ENCODE data around the gene PAX8. TPM values are rescaled to one million over a fixed set of nuclear protein-coding genes. Genes with fewer than 3 reads are reported as not detected.

PAX8 gene
- total and polyA plus RNA-seq, 2 of the 13 experiments (the other 11 are each of a cell fraction or from before 2014, with no cell fraction given): 1.5 to 8.8 TPM

- TF ChIP-seq, protein P1, sequence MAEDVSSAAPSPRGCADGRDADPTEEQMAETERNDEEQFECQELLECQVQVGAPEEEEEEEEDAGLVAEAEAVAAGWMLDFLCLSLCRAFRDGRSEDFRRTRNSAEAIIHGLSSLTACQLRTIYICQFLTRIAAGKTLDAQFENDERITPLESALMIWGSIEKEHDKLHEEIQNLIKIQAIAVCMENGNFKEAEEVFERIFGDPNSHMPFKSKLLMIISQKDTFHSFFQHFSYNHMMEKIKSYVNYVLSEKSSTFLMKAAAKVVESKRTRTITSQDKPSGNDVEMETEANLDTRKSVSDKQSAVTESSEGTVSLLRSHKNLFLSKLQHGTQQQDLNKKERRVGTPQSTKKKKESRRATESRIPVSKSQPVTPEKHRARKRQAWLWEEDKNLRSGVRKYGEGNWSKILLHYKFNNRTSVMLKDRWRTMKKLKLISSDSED (CRISPR knock-in tag; IDR thresholded peaks at IDR 0.05): no peak
- TF ChIP-seq NR2F1 (CRISPR knock-in tag; IDR thresholded peaks at IDR 0.05) (no peak), MXI1 (IDR thresholded peaks at IDR 0.05; ENCODE audit: borderline replicate concordance, low read depth, low read length) (no peak), GATAD2A (CRISPR knock-in tag; IDR thresholded peaks at IDR 0.05) (peak; percentile 38; the same call in 1 of the 2 replicates), ZFX (CRISPR knock-in tag; IDR thresholded peaks at IDR 0.05; ENCODE audit: low read depth) (peak; percentile 49; the same call in 1 of the 2 replicates), EZH2 (conservative IDR thresholded peaks at IDR 0.05; ENCODE audit: low read depth, low read length) (no peak), ZFY (CRISPR knock-in tag; IDR thresholded peaks at IDR 0.05) (0 out of 2 replicates have a peak, but pooled peaks have one; percentile 29), SRSF9 (IDR thresholded peaks at IDR 0.05; ENCODE audit: borderline replicate concordance, insufficient read depth, low read depth, low read length, poor library complexity, severe bottlenecking) (no peak), HDAC1 (CRISPR knock-in tag; IDR thresholded peaks at IDR 0.05) (0 out of 2 replicates have a peak, but pooled peaks have one; percentile 9), EP300 (IDR thresholded peaks at IDR 0.05; ENCODE audit: low read depth in 2 of 2, low read length in 2 of 2) (no peak), EP300 (CRISPR knock-in tag; IDR thresholded peaks at IDR 0.05; ENCODE audit: borderline replicate concordance) (no peak), ZNF335 (CRISPR knock-in tag; IDR thresholded peaks at IDR 0.05) (no peak), DR1 (CRISPR knock-in tag; IDR thresholded peaks at IDR 0.05) (no peak), GPBP1L1 (CRISPR knock-in tag; IDR thresholded peaks at IDR 0.05) (no peak), MYNN (CRISPR knock-in tag; IDR thresholded peaks at IDR 0.05; ENCODE audit: low read depth) (no peak), ZNF121 (CRISPR knock-in tag; IDR thresholded peaks at IDR 0.05) (0 out of 2 replicates have a peak, but pooled peaks have one; percentile 17), ZMYM3 (CRISPR knock-in tag; IDR thresholded peaks at IDR 0.05) (no peak), ZNF383 (CRISPR knock-in tag; IDR thresholded peaks at IDR 0.05; ENCODE audit: borderline replicate concordance) (no peak), CBX5 (CRISPR knock-in tag; IDR thresholded peaks at IDR 0.05; ENCODE audit: borderline replicate concordance) (no peak; the same call in 1 of the 2 replicates), SP5 (CRISPR knock-in tag; IDR thresholded peaks at IDR 0.05; ENCODE audit: borderline replicate concordance, low read depth) (no peak), NCOA2 (CRISPR knock-in tag; IDR thresholded peaks at IDR 0.05) (no peak), EEA1 (CRISPR knock-in tag; IDR thresholded peaks at IDR 0.05; ENCODE audit: borderline replicate concordance) (no peak), PITX1 (CRISPR knock-in tag; IDR thresholded peaks at IDR 0.05) (no peak)
- TF ChIP-seq, protein P2, sequence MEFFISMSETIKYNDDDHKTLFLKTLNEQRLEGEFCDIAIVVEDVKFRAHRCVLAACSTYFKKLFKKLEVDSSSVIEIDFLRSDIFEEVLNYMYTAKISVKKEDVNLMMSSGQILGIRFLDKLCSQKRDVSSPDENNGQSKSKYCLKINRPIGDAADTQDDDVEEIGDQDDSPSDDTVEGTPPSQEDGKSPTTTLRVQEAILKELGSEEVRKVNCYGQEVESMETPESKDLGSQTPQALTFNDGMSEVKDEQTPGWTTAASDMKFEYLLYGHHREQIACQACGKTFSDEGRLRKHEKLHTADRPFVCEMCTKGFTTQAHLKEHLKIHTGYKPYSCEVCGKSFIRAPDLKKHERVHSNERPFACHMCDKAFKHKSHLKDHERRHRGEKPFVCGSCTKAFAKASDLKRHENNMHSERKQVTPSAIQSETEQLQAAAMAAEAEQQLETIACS (CRISPR knock-in tag; IDR thresholded peaks at IDR 0.05): no peak
Observed at GRCh38 chr2:113233593-113234550, 44.8 kb downstream of the PAX8 start (continued).
